PC-3 (cell line): ENCODE results near the gene MACROH2A2. TPM values are rescaled to one million over a fixed set of nuclear protein-coding genes. Genes with fewer than 3 reads are reported as not detected.
A peak's percentile ranks its signal among the peaks of the same experiment; 100 is the strongest.

Experiments
- ATAC-seq: fragments of 200-7000 bp; cut with Tn5 transposase; 2 replicates; pipeline ENCODE4 v1.9.1; 2020; ENCODE audit warnings: mild to moderate bottlenecking, moderate library complexity
- BruUV-seq: library from RNA; stranded (reverse); fragments of 400-500 nt; replicated peaks from 2 replicates; lab custom pipeline; 2021; lab: Mats Ljungman, UMichigan
- CTCF ChIA-PET: fragments of 300-600 bp; sonication (Branson Sonifier 250); formaldehyde crosslinking; loops from one replicate; lab custom pipeline; 2022; ENCODE audit warnings: antibody characterized with exemption; lab: Charles Lee
- POLR2A ChIA-PET: fragments of 300-600 bp; sonication (Branson Sonifier 250); formaldehyde crosslinking; loops from one replicate; lab custom pipeline; 2022; ENCODE audit warnings: antibody characterized with exemption; ENCODE audit not compliant: unreplicated experiment; lab: Charles Lee
- DNase-seq: peaks from one replicate; pipeline ENCODE4 v3.0.0-alpha.2; 2015
- H2AFZ ChIP-seq: fragments of 300-600 bp; sonication (generic); 2 replicates; pipeline ENCODE4 v1.6.0; 2016; ENCODE audit warnings: antibody characterized with exemption, low read length
- H3F3A ChIP-seq: fragments of 300-600 bp; sonication (generic); one replicate; pipeline ENCODE4 v1.6.0; 2017; ENCODE audit warnings: antibody characterized with exemption, low read length, control low read depth, mild to moderate bottlenecking; ENCODE audit not compliant: unreplicated experiment
- H3K27ac ChIP-seq: fragments of 300-600 bp; sonication (generic); 2 replicates; pipeline ENCODE4 v1.5.1; 2016; ENCODE audit warnings: mild to moderate bottlenecking, low read length
- H3K27me3 ChIP-seq: fragments of 300-600 bp; sonication (generic); 2 replicates; pipeline ENCODE4 v1.6.1; 2016; ENCODE audit warnings: low read length, mixed read lengths
- H3K36me3 ChIP-seq: fragments of 300-600 bp; sonication (generic); 2 replicates; pipeline ENCODE4 v1.6.1; 2016; ENCODE audit warnings: low read depth, mixed run types, low read length, mixed read lengths
- H3K4me1 ChIP-seq: fragments of 300-600 bp; sonication (generic); 2 replicates; pipeline ENCODE4 v1.5.1; 2016; ENCODE audit warnings: low read length; ENCODE audit not compliant: insufficient read depth
- H3K4me2 ChIP-seq: fragments of 300-600 bp; sonication (generic); 2 replicates; pipeline ENCODE4 v1.6.0; 2016; ENCODE audit warnings: low read length
- H3K4me3 ChIP-seq: fragments of 300-600 bp; sonication (generic); 2 replicates; pipeline ENCODE4 v1.5.1; 2016; ENCODE audit warnings: mild to moderate bottlenecking, low read length, mixed read lengths
- H3K79me2 ChIP-seq: fragments of 300-600 bp; sonication (generic); 2 replicates; pipeline ENCODE4 v1.6.1; 2017; ENCODE audit warnings: low read length, mixed read lengths
- H3K9ac ChIP-seq: fragments of 300-600 bp; sonication (generic); 2 replicates; pipeline ENCODE4 v1.6.0; 2016; ENCODE audit warnings: mild to moderate bottlenecking, low read length
- H3K9me2 ChIP-seq: fragments of 300-600 bp; sonication (generic); replicated peaks from 2 replicates; pipeline ENCODE4 v1.6.1; 2016; ENCODE audit warnings: mixed run types, low read length, mixed read lengths
- H3K9me3 ChIP-seq: fragments of 300-600 bp; sonication (generic); 2 replicates; pipeline ENCODE4 v1.6.1; 2016; ENCODE audit warnings: low read length, mixed read lengths
- H4K20me1 ChIP-seq: fragments of 300-600 bp; sonication (generic); 2 replicates; pipeline ENCODE4 v1.6.1; 2016; ENCODE audit warnings: low read length, mixed read lengths
- EZH2 ChIP-seq: fragments of 300-600 bp; sonication (generic); IDR thresholded peaks from one replicate; pipeline ENCODE4 v1.6.1; 2017; ENCODE audit warnings: antibody characterized with exemption, mild to moderate bottlenecking, low read length; ENCODE audit not compliant: unreplicated experiment
- EZH2phosphoT487 ChIP-seq: fragments of 300-600 bp; sonication (generic); IDR thresholded peaks from 2 replicates; pipeline ENCODE4 v1.6.1; 2018; ENCODE audit warnings: mild to moderate bottlenecking, antibody characterized with exemption, low read length, borderline replicate concordance
- intact Hi-C: fragments of 100-400 bp; cut with micrococcal nuclease; formaldehyde crosslinking; loops from 2 replicates; pipeline ENCODE4 v1.9.0; 2023
- total RNA-seq: library from RNA; depleted of rRNA; stranded (reverse); fragments of >200 nt; gene quantifications from 2 replicates; pipeline ENCODE4 v1.2.3, GENCODE V29; 2014
- TF ChIP-seq, protein P1 (sequence below): fragments of 300-600 bp; sonication (generic); conservative IDR thresholded peaks from 2 replicates; pipeline ENCODE4 v1.5.1; 2017; ENCODE audit warnings: antibody characterized with exemption, low read depth, mild to moderate bottlenecking, low read length

MACROH2A2 gene
- total RNA-seq, 1 experiment from 2014 or later: 86.7 TPM

- Histone ChIP-seq H3F3A (no peaks in the 10 kb centered on the region), H3K4me1 (no peaks in the 10 kb centered on the region), H3K9me2 (no peaks in the 10 kb centered on the region), H3K27ac (no peak overlapping the region), H3K9ac (no peak overlapping the region), H3K27me3 (no peaks in the 10 kb centered on the region), H3K4me3 (no peak overlapping the region), H3K4me2 (no peak overlapping the region), H4K20me1 (no peaks in the 10 kb centered on the region), H3K36me3 (no peaks in the 10 kb centered on the region), H3K9me3 (no peaks in the 10 kb centered on the region), H2AFZ (no peak overlapping the region), H3K79me2 (no peaks in the 10 kb centered on the region)
- CTCF ChIA-PET: interaction anchor here (0.8 kb wide), 1 partner anchor 63 kb away, joined by 5 read pairs; the partner anchor contains the start of gene TYSND1
- TF ChIP-seq, protein P1, sequence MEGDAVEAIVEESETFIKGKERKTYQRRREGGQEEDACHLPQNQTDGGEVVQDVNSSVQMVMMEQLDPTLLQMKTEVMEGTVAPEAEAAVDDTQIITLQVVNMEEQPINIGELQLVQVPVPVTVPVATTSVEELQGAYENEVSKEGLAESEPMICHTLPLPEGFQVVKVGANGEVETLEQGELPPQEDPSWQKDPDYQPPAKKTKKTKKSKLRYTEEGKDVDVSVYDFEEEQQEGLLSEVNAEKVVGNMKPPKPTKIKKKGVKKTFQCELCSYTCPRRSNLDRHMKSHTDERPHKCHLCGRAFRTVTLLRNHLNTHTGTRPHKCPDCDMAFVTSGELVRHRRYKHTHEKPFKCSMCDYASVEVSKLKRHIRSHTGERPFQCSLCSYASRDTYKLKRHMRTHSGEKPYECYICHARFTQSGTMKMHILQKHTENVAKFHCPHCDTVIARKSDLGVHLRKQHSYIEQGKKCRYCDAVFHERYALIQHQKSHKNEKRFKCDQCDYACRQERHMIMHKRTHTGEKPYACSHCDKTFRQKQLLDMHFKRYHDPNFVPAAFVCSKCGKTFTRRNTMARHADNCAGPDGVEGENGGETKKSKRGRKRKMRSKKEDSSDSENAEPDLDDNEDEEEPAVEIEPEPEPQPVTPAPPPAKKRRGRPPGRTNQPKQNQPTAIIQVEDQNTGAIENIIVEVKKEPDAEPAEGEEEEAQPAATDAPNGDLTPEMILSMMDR: peak; percentile 50
- TF ChIP-seq EZH2: no peak
- intact Hi-C loops: loop anchor here (1.0 kb wide), 1 partner anchor 62 kb away; the partner anchor contains the start of gene TYSND1
- ATAC-seq: peak; percentile 60
- POLR2A ChIA-PET: no interaction called here
- BruUV-seq: no TSS peak
- peak; percentile 50 for DNase-seq
Observed at GRCh38 chr10:70084189-70084588, 31.5 kb downstream of the MACROH2A2 start.

- Histone ChIP-seq H3K36me3 (no peaks in the 10 kb centered on the region), H2AFZ (no peak overlapping the region), H3K27me3 (no peaks in the 10 kb centered on the region), H3F3A (no peaks in the 10 kb centered on the region), H3K4me1 (no peaks in the 10 kb centered on the region), H3K4me3 (no peak overlapping the region), H3K79me2 (no peaks in the 10 kb centered on the region), H3K9ac (no peak overlapping the region), H3K9me2 (no peaks in the 10 kb centered on the region), H3K9me3 (no peaks in the 10 kb centered on the region), H3K4me2 (no peak overlapping the region), H3K27ac (no peak overlapping the region), H4K20me1 (no peaks in the 10 kb centered on the region)
- CTCF ChIA-PET: interaction anchor here (0.7 kb wide), 1 partner anchor 583 kb away, joined by 4 read pairs; no protein-coding TSS in a partner anchor
- ATAC-seq (no peak), DNase-seq (no peak)
- no TSS peak for BruUV-seq
- intact Hi-C loops: no loop called here
- TF ChIP-seq, protein P1: no peak
- TF ChIP-seq EZH2 (no peak), EZH2phosphoT487 (no peak)
- POLR2A ChIA-PET: no interaction called here
Observed at GRCh38 chr10:70085975-70086613, 33.4 kb downstream of the MACROH2A2 start.

GRCh38 chr10:70087616-70088307 is 35.1 kb downstream of the MACROH2A2 start:
- Histone ChIP-seq H3K36me3 (no peaks in the 10 kb centered on the region; the same call in 1 of the 2 replicates), H3K27me3 (no peaks in the 10 kb centered on the region), H3K9me3 (no peaks in the 10 kb centered on the region), H3K9ac (no peak overlapping the region), H2AFZ (no peak overlapping the region), H3K4me1 (no peaks in the 10 kb centered on the region), H3K27ac (no peak overlapping the region), H3K4me3 (no peak overlapping the region), H3K9me2 (no peaks in the 10 kb centered on the region), H4K20me1 (no peaks in the 10 kb centered on the region), H3K79me2 (no peaks in the 10 kb centered on the region), H3F3A (no peaks in the 10 kb centered on the region), H3K4me2 (no peak overlapping the region)
- ChIA-PET POLR2A (no interaction called here), CTCF (no interaction called here)
- TF ChIP-seq, protein P1: no peak
- intact Hi-C loops: no loop called here
- DNase-seq (no peak), ATAC-seq (no peak)
- BruUV-seq: no TSS peak
